CD4-positive, alpha-beta T cell (primary cell): ENCODE measurements around the gene RNF7. TPM values are rescaled to one million over a fixed set of nuclear protein-coding genes. Genes with fewer than 3 reads are reported as not detected.

Experiments used
- ATAC-seq: fragments of 200-7000 bp; cut with Tn5 transposase; one replicate; pipeline ENCODE4 v1.10.0; 2022; ENCODE audit warnings: mild to moderate bottlenecking; ENCODE audit not compliant: poor library complexity
- CTCF ChIA-PET: fragments of 350-600 bp; sonication (Branson Sonifier 250); formaldehyde crosslinking; loops from one replicate; lab custom pipeline; 2021; ENCODE audit warnings: antibody characterized with exemption, inconsistent platforms; lab: Charles Lee
- POLR2A ChIA-PET: fragments of 350-600 bp; sonication (Branson Sonifier 250); formaldehyde crosslinking; loops from one replicate; lab custom pipeline; 2021; ENCODE audit warnings: antibody characterized with exemption, inconsistent platforms; lab: Charles Lee
- DNase-seq, 14 experiments: peaks; one replicate each; pipeline ENCODE4 v3.0.0-alpha.2; 2013 to 2020; ENCODE audit warnings: mixed read lengths in 2 of 14
- H3K27ac ChIP-seq, 2 donors: one replicate each; pipeline versions ENCODE4 v1.5.1 to v1.7.0; 2013; ENCODE audit warnings: low read length in 2 of 2, low read depth in 1 of 2, mild to moderate bottlenecking in 1 of 2
- H3K27me3 ChIP-seq, 2 experiments: 1 replicate in 1 of 2; 2 replicates in 1 of 2; pipeline versions ENCODE4 v1.6.1 to v1.7.0; 2013; ENCODE audit warnings: low read length in 2 of 2, control low read depth in 1 of 2, mild to moderate bottlenecking in 1 of 2, moderate library complexity in 1 of 2; ENCODE audit not compliant: insufficient read depth in 2 of 2, control insufficient read depth in 1 of 2
- H3K36me3 ChIP-seq: one replicate; pipeline ENCODE4 v1.6.1; 2013; ENCODE audit warnings: low read length, control low read depth; ENCODE audit not compliant: insufficient read depth
- H3K4me1 ChIP-seq: one replicate; pipeline ENCODE4 v1.6.1; 2013; ENCODE audit warnings: low read length, control low read depth; ENCODE audit not compliant: insufficient read depth
- H3K4me3 ChIP-seq: one replicate; pipeline ENCODE4 v1.5.1; 2013; ENCODE audit warnings: mild to moderate bottlenecking, low read length, moderate library complexity
- H3K9me3 ChIP-seq, 2 experiments: 1 replicate in 1 of 2; 2 replicates in 1 of 2; pipeline versions ENCODE4 v1.6.1 to v1.7.0; 2013; ENCODE audit warnings: low read length in 2 of 2, mild to moderate bottlenecking in 2 of 2, control low read depth in 1 of 2, moderate library complexity in 1 of 2; ENCODE audit not compliant: control insufficient read depth in 1 of 2, insufficient read depth in 1 of 2
- H3K27ac Mint-ChIP-seq: one replicate; pipeline ENCODE4 v1.8.0; 2020; ENCODE audit warnings: mixed read lengths
- H3K27me3 Mint-ChIP-seq: one replicate; pipeline ENCODE4 v1.8.0; 2021; ENCODE audit warnings: mixed read lengths
- H3K36me3 Mint-ChIP-seq: one replicate; pipeline ENCODE4 v1.8.0; 2021; ENCODE audit warnings: low read depth, mixed read lengths
- H3K4me1 Mint-ChIP-seq: one replicate; pipeline ENCODE4 v1.8.0; 2021; ENCODE audit warnings: low read depth, mixed read lengths
- H3K4me3 Mint-ChIP-seq: one replicate; pipeline ENCODE4 v1.8.0; 2020; ENCODE audit warnings: mild to moderate bottlenecking, mixed read lengths
- H3K9me3 Mint-ChIP-seq: one replicate; pipeline ENCODE4 v1.8.0; 2020; ENCODE audit warnings: mixed read lengths
- CTCF ChIP-seq: fragments of 200-600 bp; IDR thresholded peaks from one replicate; pipeline ENCODE4 v1.8.0; 2022; ENCODE audit warnings: antibody characterized with exemption, mild to moderate bottlenecking
- intact Hi-C, 2 experiments: fragments of 100-400 bp; cut with DNase I in 1 of 2; cut with micrococcal nuclease in 1 of 2; formaldehyde crosslinking; loops; one replicate each; pipeline versions ENCODE4 v1.15.1 to v1.9.0; 2023 to 2025; cut with DNase I, micrococcal nuclease
- total RNA-seq, 174 experiments: library from RNA in 2 of 174; stranded (reverse) in 2 of 174; gene quantifications; one replicate each; pipeline ENCODE4 v1.2.3 and lab custom pipeline; 2021 to 2026

RNF7 gene
- total RNA-seq, 2 experiments from 2014 or later: 60.7 to 65.7 TPM

DNA sequence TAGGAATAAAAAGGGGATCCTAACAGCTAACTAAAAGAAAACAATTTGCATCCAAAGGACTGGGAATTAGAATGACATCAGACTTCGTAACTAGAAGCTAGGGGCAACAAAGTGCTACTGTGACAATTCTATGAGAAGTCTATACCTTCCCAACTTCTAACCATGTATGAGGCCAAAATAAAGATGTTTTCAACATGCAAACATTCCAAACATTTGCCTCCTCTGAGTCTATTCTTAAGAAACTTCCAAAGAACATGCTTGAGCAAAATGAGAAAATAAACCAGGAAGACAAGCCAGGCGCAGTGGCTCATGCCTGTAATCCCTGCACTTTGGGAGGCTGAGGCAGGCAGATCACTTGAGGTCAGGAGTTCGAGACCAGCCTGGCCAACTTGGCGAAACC, 13.1 kb upstream of the RNF7 start:
- ATAC-seq: no peak
- no peak for TF ChIP-seq CTCF
- Histone ChIP-seq H3K4me3 (no peak overlapping the region), H3K9me3 (no peaks in the 10 kb centered on the region), H3K36me3 (no peaks in the 10 kb centered on the region), H3K4me1 (no peaks in the 10 kb centered on the region), H3K27me3 (peaks cover 0 to 3% of the 10 kb centered on the region in 2 experiments), H3K27ac (no peak overlapping the region)
- Mint-ChIP-seq H3K9me3 (no peaks in the 10 kb centered on the region), H3K4me1 (no peaks in the 10 kb centered on the region), H3K36me3 (no peaks in the 10 kb centered on the region), H3K27me3 (peaks cover 11% of the 10 kb centered on the region), H3K27ac (no peak overlapping the region), H3K4me3 (no peak overlapping the region)
- POLR2A ChIA-PET: no interaction called here
- CTCF ChIA-PET: interaction anchor here (0.6 kb wide), 1 partner anchor 743 kb away, joined by 3 read pairs; no protein-coding TSS in a partner anchor
- intact Hi-C loops: no loop called here
- DNase-seq: no peak

- no peaks in the 10 kb centered on the region for H3K36me3 Mint-ChIP-seq
- CTCF ChIA-PET: no interaction called here
- no peak overlapping the region for H3K27ac Mint-ChIP-seq
- peaks cover 0 to 3% of the 10 kb centered on the region in 2 experiments for H3K27me3 ChIP-seq
- no peaks in the 10 kb centered on the region for H3K4me1 Mint-ChIP-seq
- H3K27me3 Mint-ChIP-seq: peaks cover 11% of the 10 kb centered on the region
- no peak for DNase-seq
- no peak for TF ChIP-seq CTCF
- H3K4me1 ChIP-seq: no peaks in the 10 kb centered on the region
- ATAC-seq: no peak
- intact Hi-C loops: no loop called here
- no peaks in the 10 kb centered on the region for H3K9me3 ChIP-seq
- POLR2A ChIA-PET: no interaction called here
- no peak overlapping the region for H3K4me3 Mint-ChIP-seq
- no peaks in the 10 kb centered on the region for H3K36me3 ChIP-seq
- H3K27ac ChIP-seq: no peak overlapping the region
- H3K4me3 ChIP-seq: no peak overlapping the region
- no peaks in the 10 kb centered on the region for H3K9me3 Mint-ChIP-seq
Observed at GRCh38 chr3:141726483-141726882, 11.6 kb upstream of the RNF7 start.

GRCh38 chr3:141728355-141728892, 9.7 kb upstream of the RNF7 start:
- Mint-ChIP-seq H3K9me3 (no peaks in the 10 kb centered on the region), H3K4me1 (no peaks in the 10 kb centered on the region), H3K27ac (no peak overlapping the region), H3K36me3 (no peaks in the 10 kb centered on the region), H3K27me3 (peaks cover 11% of the 10 kb centered on the region), H3K4me3 (no peak overlapping the region)
- no peak overlapping the region for H3K27ac ChIP-seq
- no peaks in the 10 kb centered on the region for H3K9me3 ChIP-seq
- POLR2A ChIA-PET: interaction anchor here (0.7 kb wide), 1 partner anchor 9 kb away, joined by 3 read pairs; the partner anchor contains the start of gene RNF7
- H3K4me1 ChIP-seq: no peaks in the 10 kb centered on the region
- intact Hi-C loops: no loop called here
- H3K27me3 ChIP-seq: peaks cover 0 to 3% of the 10 kb centered on the region in 2 experiments
- H3K36me3 ChIP-seq: no peaks in the 10 kb centered on the region
- no peak for TF ChIP-seq CTCF
- H3K4me3 ChIP-seq: no peak overlapping the region
- ATAC-seq (no peak), DNase-seq (no peak)
- CTCF ChIA-PET: no interaction called here
